Muscle of leg (tissue), 11 donors: ENCODE results near the gene ZNF282. TPM values are rescaled to one million over a fixed set of nuclear protein-coding genes. Genes with fewer than 3 reads are reported as not detected.

Experiments used
- DNase-seq: peaks from one replicate; pipeline ENCODE4 v3.0.0; 2013
- H3K27ac ChIP-seq: one replicate; pipeline ENCODE4 v1.5.1; 2013; ENCODE audit warnings: mild to moderate bottlenecking, low read length, control low read depth
- H3K27me3 ChIP-seq: one replicate; pipeline ENCODE4 v1.6.1; 2013; ENCODE audit warnings: low read length; ENCODE audit not compliant: control insufficient read depth, insufficient read depth
- H3K36me3 ChIP-seq: one replicate; pipeline ENCODE4 v1.6.1; 2013; ENCODE audit warnings: low read length; ENCODE audit not compliant: control insufficient read depth, insufficient read depth
- H3K4me1 ChIP-seq: one replicate; pipeline ENCODE4 v1.6.1; 2013; ENCODE audit warnings: low read length; ENCODE audit not compliant: control insufficient read depth, insufficient read depth
- H3K4me3 ChIP-seq: one replicate; pipeline ENCODE4 v1.5.1; 2013; ENCODE audit warnings: low read length, control low read depth
- H3K9me3 ChIP-seq: replicated peaks from 2 replicates; pipeline ENCODE4 v1.6.1; 2013; ENCODE audit warnings: low read depth, low read length; ENCODE audit not compliant: control insufficient read depth
- WGBS: methylation state at CpG from one replicate; pipeline ENCODE4 v1.1.5; 2013; ENCODE audit warnings: missing lambda C conversion rate; ENCODE audit not compliant: insufficient coverage; 5-methylcytosine and 5-hydroxymethylcytosine counted together
- polyA plus RNA-seq, 8 donors: library from polyadenylated mRNA; unstranded; fragments of 120-200 nt; gene quantifications; one replicate each; pipeline versions ENCODE4 v1.2.1 to v1.2.3, GENCODE V29; 2013; ENCODE audit warnings: inconsistent platforms in 1 of 8, low replicate concordance in 1 of 8; ENCODE audit not compliant: insufficient read length in 8 of 8, insufficient read depth in 1 of 8
- total RNA-seq: library from RNA; stranded (reverse); fragments of 120-200 nt; gene quantifications from one replicate; pipeline ENCODE4 v1.2.4, GENCODE V29; 2013

Gene ZNF282
- total and polyA plus RNA-seq, 9 donors = 13.3 to 20.8 (median 18.8) TPM

DNA sequence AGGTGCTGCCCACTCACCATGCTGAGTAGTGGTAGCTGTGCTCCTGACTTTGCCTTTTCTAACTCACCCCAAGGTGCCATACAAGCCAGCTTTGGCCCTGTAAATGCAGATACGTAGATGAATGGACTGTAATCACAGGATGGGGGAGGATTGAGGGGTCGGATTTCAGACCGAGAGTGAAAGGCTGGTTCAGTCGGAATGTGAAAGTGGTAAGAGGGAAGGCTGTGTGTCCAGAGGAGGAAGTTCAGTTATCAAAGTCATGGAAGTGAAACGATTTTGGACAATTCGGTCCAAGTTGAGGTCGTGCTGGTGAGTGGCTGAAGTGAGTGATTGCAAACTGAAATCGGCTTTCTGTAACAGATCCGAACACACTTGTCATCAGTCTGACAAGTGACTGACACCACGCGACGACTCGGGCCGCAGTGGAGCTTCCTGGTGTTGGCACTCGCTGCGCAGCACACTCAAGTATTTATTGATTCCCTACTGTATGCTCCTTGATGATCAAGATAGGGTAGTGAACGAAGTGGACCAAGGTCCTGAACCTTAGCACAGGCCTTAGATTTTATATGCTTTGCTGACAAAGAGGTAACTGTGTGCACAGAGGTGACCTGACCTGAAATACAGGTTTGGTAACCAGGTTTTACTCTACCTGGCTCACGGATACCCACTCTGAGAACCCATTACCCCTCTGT is 10.5 kb downstream of the ZNF282 start:
- Histone ChIP-seq H3K27ac (no peak overlapping the region), H3K9me3 (no peaks in the 10 kb centered on the region), H3K36me3 (peaks cover 84% of the 10 kb centered on the region), H3K27me3 (no peaks in the 10 kb centered on the region), H3K4me1 (no peaks in the 10 kb centered on the region), H3K4me3 (no peak overlapping the region)
- 80% methylated on average over 12 of the region's 18 CpGs for WGBS
- DNase-seq = no peak

DNA sequence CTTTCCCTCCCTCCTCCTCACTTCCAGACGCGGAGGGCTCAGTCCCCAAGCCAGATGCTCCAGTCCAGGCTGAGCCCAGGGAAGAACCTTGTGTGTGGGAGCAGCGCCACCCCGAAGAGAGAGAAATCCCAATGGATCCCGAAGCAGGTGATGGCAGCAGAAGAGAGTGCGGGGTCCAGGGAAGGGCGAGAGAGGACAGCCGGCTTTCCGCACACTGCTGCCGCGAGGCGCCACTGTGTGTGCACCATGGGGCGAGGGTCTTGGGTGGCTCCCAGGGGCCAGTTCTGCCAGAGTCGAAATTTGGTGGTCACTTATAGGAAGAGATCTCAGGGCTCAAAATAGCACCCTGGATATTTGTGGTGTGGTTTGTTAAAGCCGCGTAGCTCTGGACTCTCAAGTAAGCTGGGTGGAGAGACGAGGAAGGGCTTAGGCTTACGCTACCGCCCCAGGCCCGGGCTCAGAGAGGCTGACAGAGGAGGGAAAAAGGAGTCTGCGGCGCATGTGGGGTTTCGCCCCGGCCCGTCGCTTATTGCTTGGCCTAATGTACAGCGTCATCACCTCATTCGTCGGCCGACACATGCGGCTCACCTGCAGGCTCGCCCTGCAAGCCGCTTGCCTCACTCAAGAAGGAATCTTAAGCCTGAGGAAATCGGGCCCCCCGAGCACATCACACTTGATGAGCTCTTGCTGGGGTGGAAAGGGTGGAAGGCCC is 12.1 kb downstream of the ZNF282 start:
- 89% methylated on average over 31 of the region's 35 CpGs for WGBS
- Histone ChIP-seq H3K4me3 (no peak overlapping the region), H3K9me3 (no peaks in the 10 kb centered on the region), H3K4me1 (no peaks in the 10 kb centered on the region), H3K27me3 (no peaks in the 10 kb centered on the region), H3K36me3 (peaks cover 86% of the 10 kb centered on the region), H3K27ac (no peak overlapping the region)
- no peak for DNase-seq

DNA sequence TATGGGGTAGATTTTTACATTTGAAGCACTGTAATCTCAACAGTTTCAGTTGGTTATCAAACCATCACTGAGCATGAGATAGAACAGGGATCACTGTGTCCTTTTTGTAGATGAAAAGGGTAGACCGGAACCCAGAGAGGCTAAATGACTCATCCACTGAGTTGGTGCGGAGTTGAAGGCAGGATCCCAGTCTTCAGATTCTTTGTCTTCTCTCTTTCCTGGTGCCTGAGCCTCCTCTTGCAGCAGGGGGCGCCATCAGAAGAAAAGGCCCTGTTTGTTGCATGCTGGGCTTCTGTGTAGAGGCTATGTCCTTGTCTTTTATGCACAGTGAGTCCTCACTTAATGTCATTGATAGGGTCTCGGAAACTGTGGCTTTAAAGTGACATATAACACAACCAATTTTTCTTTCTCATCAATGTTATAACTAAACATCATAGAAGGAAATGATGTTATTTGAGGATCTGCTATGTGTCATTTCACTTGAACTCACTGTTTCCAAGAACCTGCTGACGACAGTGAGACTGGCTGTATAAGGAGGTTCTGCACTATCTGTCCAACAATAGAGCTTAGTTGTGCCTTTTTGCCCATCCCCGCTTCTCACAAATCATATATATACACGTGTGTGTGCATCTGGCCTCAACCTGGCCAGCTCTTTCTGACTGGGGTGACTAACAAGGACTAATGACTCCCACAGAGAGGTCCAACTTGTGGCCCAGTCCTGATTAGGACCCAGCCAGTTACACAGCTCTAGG is 14.3 kb downstream of the ZNF282 start:
- no peaks in the 10 kb centered on the region for H3K4me1 ChIP-seq
- H3K36me3 ChIP-seq = peaks cover 86% of the 10 kb centered on the region
- H3K27me3 ChIP-seq = no peaks in the 10 kb centered on the region
- no peak for DNase-seq
- no peak overlapping the region for H3K4me3 ChIP-seq
- H3K9me3 ChIP-seq = no peaks in the 10 kb centered on the region
- 59% methylated on average over 4 of the region's 7 CpGs for WGBS
- H3K27ac ChIP-seq = no peak overlapping the region

DNA sequence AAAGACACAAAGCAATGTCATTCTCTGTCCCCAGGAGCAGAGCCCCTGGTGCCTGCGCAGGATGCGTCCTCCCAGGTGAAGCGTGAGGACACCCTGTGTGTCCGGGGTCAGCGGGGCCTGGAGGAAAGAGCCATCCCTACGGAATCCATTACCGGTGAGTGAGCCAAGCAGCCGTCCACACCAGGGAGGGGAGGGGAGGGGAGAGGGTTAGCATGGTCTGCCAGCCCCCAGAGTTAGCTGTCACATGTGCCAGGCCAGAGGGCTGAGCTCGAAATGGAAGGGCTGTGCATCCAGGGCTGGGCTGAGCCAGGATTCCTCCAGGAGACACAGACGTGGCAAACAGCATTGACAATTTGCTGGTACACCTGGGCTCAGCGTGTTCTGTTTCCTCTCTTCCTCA is 15.2 kb downstream of the ZNF282 start:
- Histone ChIP-seq H3K4me3 (no peak overlapping the region), H3K36me3 (peaks cover 89% of the 10 kb centered on the region), H3K27ac (no peak overlapping the region), H3K9me3 (no peaks in the 10 kb centered on the region), H3K27me3 (no peaks in the 10 kb centered on the region), H3K4me1 (no peaks in the 10 kb centered on the region)
- no peak for DNase-seq
- 87% methylated on average over 10 of the region's 11 CpGs for WGBS

DNA sequence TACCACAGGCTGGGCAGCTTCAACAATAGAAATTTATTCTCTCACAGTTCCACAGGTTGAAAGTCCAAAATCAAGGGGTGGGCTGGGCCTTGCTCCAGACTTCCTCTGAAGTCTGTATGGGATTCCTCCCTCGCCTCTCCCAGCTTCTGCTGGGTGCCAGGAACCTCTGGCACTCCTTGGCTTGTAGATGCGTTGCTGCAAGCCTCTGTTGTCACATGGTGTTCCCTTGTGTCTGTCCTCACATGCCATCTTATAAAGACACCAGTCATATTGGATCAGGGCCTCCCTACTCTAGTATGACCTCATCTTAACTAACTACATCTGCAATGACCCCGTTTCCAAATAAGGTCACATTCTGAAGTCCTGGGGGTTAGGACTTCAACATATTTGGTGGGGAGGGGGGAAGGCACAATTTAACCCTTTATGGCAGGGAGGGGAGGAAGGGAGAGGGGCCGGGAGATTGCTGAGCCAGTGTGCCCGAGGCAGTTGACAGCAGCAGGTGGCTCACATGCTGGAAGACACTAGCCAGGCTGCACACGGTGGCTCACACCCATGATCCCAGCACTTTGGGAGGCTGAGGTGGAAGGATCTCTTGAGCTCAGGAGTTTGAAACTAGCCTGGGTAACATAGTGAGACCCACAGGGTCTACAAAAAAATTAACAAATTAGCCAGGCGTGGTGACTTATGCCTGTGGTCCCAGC is 18.8 kb downstream of the ZNF282 start:
- H3K9me3 ChIP-seq = no peaks in the 10 kb centered on the region
- H3K27me3 ChIP-seq = no peaks in the 10 kb centered on the region
- DNase-seq = no peak
- no peak overlapping the region for H3K4me3 ChIP-seq
- 80% methylated on average over 5 of the region's 7 CpGs for WGBS
- H3K27ac ChIP-seq = no peak overlapping the region
- H3K4me1 ChIP-seq = no peaks in the 10 kb centered on the region
- H3K36me3 ChIP-seq = peaks cover 93% of the 10 kb centered on the region

DNA sequence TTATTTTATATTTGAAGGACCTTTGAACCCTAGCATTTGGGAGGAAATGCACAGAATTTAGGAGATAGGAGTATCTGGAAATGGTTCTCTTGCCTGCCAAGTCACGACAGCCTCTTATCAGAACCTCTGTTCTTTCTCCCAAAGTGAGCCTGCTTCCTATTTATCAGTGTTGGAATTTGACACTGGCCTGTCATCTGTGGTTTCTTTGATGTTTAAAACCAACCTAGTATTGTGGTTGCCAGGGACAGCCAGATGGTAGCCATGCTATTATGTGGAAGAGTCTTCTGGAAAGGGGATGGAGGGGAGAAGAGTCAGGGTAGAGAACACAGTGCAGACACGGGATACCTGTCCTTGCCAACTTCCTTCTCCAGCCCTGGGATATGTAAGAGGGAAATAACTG is 21.1 kb downstream of the ZNF282 start:
- Histone ChIP-seq H3K4me3 (no peak overlapping the region), H3K27me3 (no peaks in the 10 kb centered on the region), H3K27ac (no peak overlapping the region), H3K4me1 (no peaks in the 10 kb centered on the region), H3K9me3 (no peaks in the 10 kb centered on the region), H3K36me3 (peaks cover 84% of the 10 kb centered on the region)
- DNase-seq = no peak
- WGBS = no CpG with 5 or more reads among the region's 2 CpGs

GRCh38 chr7:149217570-149217969 is 22.2 kb downstream of the ZNF282 start:
- Histone ChIP-seq H3K4me1 (no peaks in the 10 kb centered on the region), H3K27me3 (no peaks in the 10 kb centered on the region), H3K9me3 (no peaks in the 10 kb centered on the region), H3K27ac (no peak overlapping the region), H3K36me3 (peaks cover 78% of the 10 kb centered on the region), H3K4me3 (no peak overlapping the region)
- 84% methylated on average over 6 of the region's 6 CpGs for WGBS
- no peak for DNase-seq

- Histone ChIP-seq H3K4me1 (no peaks in the 10 kb centered on the region), H3K36me3 (peaks cover 71% of the 10 kb centered on the region), H3K27ac (no peak overlapping the region), H3K4me3 (no peak overlapping the region), H3K27me3 (no peaks in the 10 kb centered on the region), H3K9me3 (no peaks in the 10 kb centered on the region)
- 88% methylated on average over 4 of the region's 10 CpGs for WGBS
- no peak for DNase-seq
Measured at GRCh38 chr7:149218469-149219420, 23.4 kb downstream of the ZNF282 start.

DNA sequence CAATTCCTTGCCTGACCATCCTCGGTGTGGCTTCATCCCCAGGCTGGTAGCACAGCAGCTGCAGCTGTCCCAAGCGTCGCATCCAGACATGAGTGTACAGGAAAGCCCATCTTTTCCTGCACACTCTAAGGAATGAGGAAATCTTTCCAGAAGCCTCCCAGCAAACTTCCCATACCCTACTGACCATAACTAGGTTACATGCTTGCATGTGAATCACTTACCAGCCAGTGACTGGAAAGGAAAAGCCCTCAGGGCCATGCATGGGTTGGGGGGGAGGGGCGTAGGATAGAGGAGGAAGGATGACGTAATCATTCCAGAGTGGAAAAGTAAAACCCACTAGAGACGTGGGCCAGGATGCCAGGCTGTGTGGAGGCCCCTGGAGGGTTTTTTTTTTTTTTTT is 25.2 kb downstream of the ZNF282 start:
- peaks cover 71% of the 10 kb centered on the region for H3K36me3 ChIP-seq
- DNase-seq = no peak

More for the DNA sequence above, 25.2 kb downstream of the ZNF282 start:
- 69% methylated on average over 6 of the region's 6 CpGs for WGBS
- Histone ChIP-seq H3K4me1 (no peaks in the 10 kb centered on the region), H3K27me3 (no peaks in the 10 kb centered on the region), H3K4me3 (no peak overlapping the region), H3K27ac (no peak overlapping the region), H3K9me3 (no peaks in the 10 kb centered on the region)
